ENCODE results near the gene REC8.

- TF ChIP-seq, protein P1, sequence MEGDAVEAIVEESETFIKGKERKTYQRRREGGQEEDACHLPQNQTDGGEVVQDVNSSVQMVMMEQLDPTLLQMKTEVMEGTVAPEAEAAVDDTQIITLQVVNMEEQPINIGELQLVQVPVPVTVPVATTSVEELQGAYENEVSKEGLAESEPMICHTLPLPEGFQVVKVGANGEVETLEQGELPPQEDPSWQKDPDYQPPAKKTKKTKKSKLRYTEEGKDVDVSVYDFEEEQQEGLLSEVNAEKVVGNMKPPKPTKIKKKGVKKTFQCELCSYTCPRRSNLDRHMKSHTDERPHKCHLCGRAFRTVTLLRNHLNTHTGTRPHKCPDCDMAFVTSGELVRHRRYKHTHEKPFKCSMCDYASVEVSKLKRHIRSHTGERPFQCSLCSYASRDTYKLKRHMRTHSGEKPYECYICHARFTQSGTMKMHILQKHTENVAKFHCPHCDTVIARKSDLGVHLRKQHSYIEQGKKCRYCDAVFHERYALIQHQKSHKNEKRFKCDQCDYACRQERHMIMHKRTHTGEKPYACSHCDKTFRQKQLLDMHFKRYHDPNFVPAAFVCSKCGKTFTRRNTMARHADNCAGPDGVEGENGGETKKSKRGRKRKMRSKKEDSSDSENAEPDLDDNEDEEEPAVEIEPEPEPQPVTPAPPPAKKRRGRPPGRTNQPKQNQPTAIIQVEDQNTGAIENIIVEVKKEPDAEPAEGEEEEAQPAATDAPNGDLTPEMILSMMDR (conservative IDR thresholded peaks at IDR 0.05; ENCODE audit: low read depth, low read length), result no peak
- TF ChIP-seq MAZ (IDR thresholded peaks at IDR 0.05; ENCODE audit: borderline replicate concordance, low read depth, low read length), result no peak
- TF ChIP-seq, protein P2, sequence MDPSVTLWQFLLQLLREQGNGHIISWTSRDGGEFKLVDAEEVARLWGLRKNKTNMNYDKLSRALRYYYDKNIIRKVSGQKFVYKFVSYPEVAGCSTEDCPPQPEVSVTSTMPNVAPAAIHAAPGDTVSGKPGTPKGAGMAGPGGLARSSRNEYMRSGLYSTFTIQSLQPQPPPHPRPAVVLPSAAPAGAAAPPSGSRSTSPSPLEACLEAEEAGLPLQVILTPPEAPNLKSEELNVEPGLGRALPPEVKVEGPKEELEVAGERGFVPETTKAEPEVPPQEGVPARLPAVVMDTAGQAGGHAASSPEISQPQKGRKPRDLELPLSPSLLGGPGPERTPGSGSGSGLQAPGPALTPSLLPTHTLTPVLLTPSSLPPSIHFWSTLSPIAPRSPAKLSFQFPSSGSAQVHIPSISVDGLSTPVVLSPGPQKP (IDR thresholded peaks at IDR 0.05; ENCODE audit: borderline replicate concordance, low read depth, low read length), result no peak
- TF ChIP-seq, protein P3, sequence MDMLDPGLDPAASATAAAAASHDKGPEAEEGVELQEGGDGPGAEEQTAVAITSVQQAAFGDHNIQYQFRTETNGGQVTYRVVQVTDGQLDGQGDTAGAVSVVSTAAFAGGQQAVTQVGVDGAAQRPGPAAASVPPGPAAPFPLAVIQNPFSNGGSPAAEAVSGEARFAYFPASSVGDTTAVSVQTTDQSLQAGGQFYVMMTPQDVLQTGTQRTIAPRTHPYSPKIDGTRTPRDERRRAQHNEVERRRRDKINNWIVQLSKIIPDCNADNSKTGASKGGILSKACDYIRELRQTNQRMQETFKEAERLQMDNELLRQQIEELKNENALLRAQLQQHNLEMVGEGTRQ (IDR thresholded peaks at IDR 0.05; ENCODE audit: low read depth, low read length), result no peak
- no peak for TF ChIP-seq FOS (IDR thresholded peaks at IDR 0.05; ENCODE audit: low read depth, low read length)
- TF ChIP-seq POLR2A (IDR thresholded peaks at IDR 0.05; ENCODE audit: low read depth, low read length), result no peak
- TF ChIP-seq CEBPB (IDR thresholded peaks at IDR 0.05; ENCODE audit: low read depth, low read length), result no peak
- no peak for TF ChIP-seq RAD21 (IDR thresholded peaks at IDR 0.05; ENCODE audit: low read length)
- no peak for TF ChIP-seq RFX5 (IDR thresholded peaks at IDR 0.05; ENCODE audit: low read depth, low read length)
- no peak for TF ChIP-seq RCOR1 (IDR thresholded peaks at IDR 0.05; ENCODE audit: insufficient replicate concordance, low read length)
- TF ChIP-seq MXI1 (IDR thresholded peaks at IDR 0.05; ENCODE audit: borderline replicate concordance, low read depth, low read length), result no peak
Observed at GRCh38 chr14:24160499-24160849, 11.4 kb upstream of the REC8 start.
